ENCODE results near the gene MS4A15. TPM values are rescaled to one million over a fixed set of nuclear protein-coding genes. Genes with fewer than 3 reads are reported as not detected.

Gene MS4A15
- total and polyA plus RNA-seq, 9 of the 15 experiments (the other 6 are each of a cell fraction or from before 2014, with no cell fraction given): not detected

DNA sequence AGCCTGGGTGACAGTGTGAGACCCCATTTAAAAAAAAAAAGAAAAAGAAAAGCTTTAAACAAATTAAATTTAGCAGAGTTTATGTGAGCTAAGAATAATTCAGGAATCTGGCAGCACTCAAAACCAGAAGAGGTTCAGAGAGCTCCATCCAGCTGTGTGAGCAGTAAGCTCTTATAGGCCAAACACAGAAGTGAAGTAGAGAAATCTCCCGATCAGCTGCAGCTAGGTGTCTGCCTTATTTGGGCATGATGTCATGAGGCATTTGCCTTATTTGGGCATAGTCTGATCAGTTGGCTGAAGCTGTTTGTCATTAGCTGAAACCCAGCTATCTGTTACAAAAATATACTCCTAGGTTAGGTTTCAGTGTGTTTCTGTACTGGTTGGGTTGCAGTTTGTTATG, 8.2 kb downstream of the MS4A15 start:
- CTCF ChIA-PET (ENCODE audit: low intra/inter-chr PET ratio): no interaction called here
- Histone ChIP-seq H3K27ac (ENCODE audit: extremely low read depth, low read depth, low read length) (no peak overlapping the region), H3K9me3 (replicated peaks; ENCODE audit: control insufficient read depth, insufficient read depth, low read depth, low read length) (no peaks in the 10 kb centered on the region), H3K4me1 (replicated peaks in 1 of 2; ENCODE audit: control insufficient read depth in 2 of 2, insufficient read depth in 2 of 2, low read length in 2 of 2) (peaks cover 0 to 9% of the 10 kb centered on the region in 2 experiments; a peak in 1 of 5 replicates), H3K36me3 (ENCODE audit: control insufficient read depth, insufficient read depth, low read length) (no peaks in the 10 kb centered on the region), H2AFZ (ENCODE audit: low read depth, low read length) (no peak overlapping the region), H3K9ac (ENCODE audit: insufficient read depth in 1 of 2, low read depth in 2 of 2, low read length in 2 of 2) (no peak overlapping the region), H3K9me1 (ENCODE audit: control insufficient read depth, insufficient read depth, low read length) (no peaks in the 10 kb centered on the region), H3K27me3 (ENCODE audit: control insufficient read depth in 2 of 2, insufficient read depth in 2 of 2, low read length in 2 of 2) (peaks cover 40 to 63% of the 10 kb centered on the region in 2 experiments), H3K4me3 (no peak overlapping the region), H3K4me2 (ENCODE audit: insufficient read depth, low read length) (no peak overlapping the region), H3K79me2 (ENCODE audit: control insufficient read depth, insufficient read depth, low read length) (no peaks in the 10 kb centered on the region), H4K20me1 (replicated peaks; ENCODE audit: control insufficient read depth, insufficient read depth, low read length) (no peaks in the 10 kb centered on the region)
- TF ChIP-seq FIP1L1 (IDR thresholded peaks at IDR 0.05; ENCODE audit: low read depth, low read length, poor library complexity, severe bottlenecking): no peak
- TF ChIP-seq ZNF408 (CRISPR knock-in tag; IDR thresholded peaks at IDR 0.05; ENCODE audit: low read depth): no peak
- no peak for TF ChIP-seq ELF1 (tag; IDR thresholded peaks at IDR 0.05)
- TF ChIP-seq SRF (CRISPR knock-in tag; IDR thresholded peaks at IDR 0.05): peak; percentile 77 to 99
- no peak for TF ChIP-seq MYNN (IDR thresholded peaks at IDR 0.05)
- no peak for TF ChIP-seq MYNN (CRISPR knock-in tag; IDR thresholded peaks at IDR 0.05)
- no peak for TF ChIP-seq NFE2 (IDR thresholded peaks at IDR 0.05; ENCODE audit: low read depth)
- TF ChIP-seq ZFP36 (IDR thresholded peaks at IDR 0.05; ENCODE audit: low read depth, low read length, partially characterized antibody): peak; percentile 86
- TF ChIP-seq, protein P1, sequence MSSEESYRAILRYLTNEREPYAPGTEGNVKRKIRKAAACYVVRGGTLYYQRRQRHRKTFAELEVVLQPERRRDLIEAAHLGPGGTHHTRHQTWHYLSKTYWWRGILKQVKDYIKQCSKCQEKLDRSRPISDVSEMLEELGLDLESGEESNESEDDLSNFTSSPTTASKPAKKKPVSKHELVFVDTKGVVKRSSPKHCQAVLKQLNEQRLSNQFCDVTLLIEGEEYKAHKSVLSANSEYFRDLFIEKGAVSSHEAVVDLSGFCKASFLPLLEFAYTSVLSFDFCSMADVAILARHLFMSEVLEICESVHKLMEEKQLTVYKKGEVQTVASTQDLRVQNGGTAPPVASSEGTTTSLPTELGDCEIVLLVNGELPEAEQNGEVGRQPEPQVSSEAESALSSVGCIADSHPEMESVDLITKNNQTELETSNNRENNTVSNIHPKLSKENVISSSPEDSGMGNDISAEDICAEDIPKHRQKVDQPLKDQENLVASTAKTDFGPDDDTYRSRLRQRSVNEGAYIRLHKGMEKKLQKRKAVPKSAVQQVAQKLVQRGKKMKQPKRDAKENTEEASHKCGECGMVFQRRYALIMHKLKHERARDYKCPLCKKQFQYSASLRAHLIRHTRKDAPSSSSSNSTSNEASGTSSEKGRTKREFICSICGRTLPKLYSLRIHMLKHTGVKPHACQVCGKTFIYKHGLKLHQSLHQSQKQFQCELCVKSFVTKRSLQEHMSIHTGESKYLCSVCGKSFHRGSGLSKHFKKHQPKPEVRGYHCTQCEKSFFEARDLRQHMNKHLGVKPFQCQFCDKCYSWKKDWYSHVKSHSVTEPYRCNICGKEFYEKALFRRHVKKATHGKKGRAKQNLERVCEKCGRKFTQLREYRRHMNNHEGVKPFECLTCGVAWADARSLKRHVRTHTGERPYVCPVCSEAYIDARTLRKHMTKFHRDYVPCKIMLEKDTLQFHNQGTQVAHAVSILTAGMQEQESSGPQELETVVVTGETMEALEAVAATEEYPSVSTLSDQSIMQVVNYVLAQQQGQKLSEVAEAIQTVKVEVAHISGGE (CRISPR knock-in tag; IDR thresholded peaks at IDR 0.05): peak in 1 of 3 experiments; percentile 56; a peak in 2 of 6 replicates
- TF ChIP-seq, protein P2, sequence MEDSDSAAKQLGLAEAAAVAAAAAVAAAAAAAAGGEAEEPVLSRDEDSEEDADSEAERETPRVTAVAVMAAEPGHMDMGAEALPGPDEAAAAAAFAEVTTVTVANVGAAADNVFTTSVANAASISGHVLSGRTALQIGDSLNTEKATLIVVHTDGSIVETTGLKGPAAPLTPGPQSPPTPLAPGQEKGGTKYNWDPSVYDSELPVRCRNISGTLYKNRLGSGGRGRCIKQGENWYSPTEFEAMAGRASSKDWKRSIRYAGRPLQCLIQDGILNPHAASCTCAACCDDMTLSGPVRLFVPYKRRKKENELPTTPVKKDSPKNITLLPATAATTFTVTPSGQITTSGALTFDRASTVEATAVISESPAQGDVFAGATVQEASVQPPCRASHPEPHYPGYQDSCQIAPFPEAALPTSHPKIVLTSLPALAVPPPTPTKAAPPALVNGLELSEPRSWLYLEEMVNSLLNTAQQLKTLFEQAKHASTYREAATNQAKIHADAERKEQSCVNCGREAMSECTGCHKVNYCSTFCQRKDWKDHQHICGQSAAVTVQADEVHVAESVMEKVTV (CRISPR knock-in tag; IDR thresholded peaks at IDR 0.05): no peak
- TF ChIP-seq, protein P3, sequence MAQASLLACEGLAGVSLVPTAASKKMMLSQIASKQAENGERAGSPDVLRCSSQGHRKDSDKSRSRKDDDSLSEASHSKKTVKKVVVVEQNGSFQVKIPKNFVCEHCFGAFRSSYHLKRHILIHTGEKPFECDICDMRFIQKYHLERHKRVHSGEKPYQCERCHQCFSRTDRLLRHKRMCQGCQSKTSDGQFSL (CRISPR knock-in tag; IDR thresholded peaks at IDR 0.05): no peak
- TF ChIP-seq, protein P3 (tag; IDR thresholded peaks at IDR 0.05): no peak
- no peak for FAIRE-seq
- no peak for ATAC-seq
- in situ Hi-C loops (cut with MboI) (no loop called here), intact Hi-C loops (cut with micrococcal nuclease) (no loop called here)
- WGBS (ENCODE audit: insufficient coverage, low coverage, missing lambda C conversion rate): 0% methylated on average over 1 of the region's 1 CpG
- POLR2A ChIA-PET: interaction anchor here (0.9 to 1.7 kb wide), 2 partner anchors 10 to 22 kb away, joined by 4 to 7 read pairs; no protein-coding TSS in a partner anchor
- no TSS peak for BruUV-seq (replicated peaks)
- no peak for DNase-seq (ENCODE audit: extremely low read depth in 1 of 4, low spot score in 3 of 4)

Measured in K562 (cell line).